NCI-H1930 (cell line): ENCODE results near the gene SUFU.
"Not testable (repeated sequence)": the region's sequence is repeated elsewhere in the genome, so short reads cannot be mapped to it uniquely, and the experiment has no call there.

Experiments
- DNase-seq, 2 experiments: peaks; one replicate each; lab custom pipeline; 2025; lab: John Stamatoyannopoulos, UW

The SUFU gene

DNA sequence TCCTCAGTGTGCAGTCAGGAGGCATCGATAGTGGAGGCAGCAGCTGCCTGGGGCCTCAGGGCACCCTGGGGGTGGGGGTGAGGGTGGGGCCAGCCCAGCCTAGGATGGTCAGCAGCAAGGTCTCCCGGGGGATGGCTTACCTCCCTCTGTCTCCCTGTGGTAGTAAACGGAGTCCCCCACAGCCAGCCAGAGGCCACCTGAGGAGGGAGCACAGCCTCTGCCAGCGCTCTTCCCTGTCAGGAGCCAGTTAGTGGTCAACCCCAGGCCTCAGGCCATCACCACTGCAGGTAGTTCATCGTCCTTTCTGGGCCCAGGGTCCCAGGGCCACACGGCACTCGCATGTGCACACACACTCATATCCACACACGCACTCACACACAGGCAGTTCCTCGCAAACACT, 23.4 kb upstream of the SUFU start:
- DNase-seq = no peak

DNA sequence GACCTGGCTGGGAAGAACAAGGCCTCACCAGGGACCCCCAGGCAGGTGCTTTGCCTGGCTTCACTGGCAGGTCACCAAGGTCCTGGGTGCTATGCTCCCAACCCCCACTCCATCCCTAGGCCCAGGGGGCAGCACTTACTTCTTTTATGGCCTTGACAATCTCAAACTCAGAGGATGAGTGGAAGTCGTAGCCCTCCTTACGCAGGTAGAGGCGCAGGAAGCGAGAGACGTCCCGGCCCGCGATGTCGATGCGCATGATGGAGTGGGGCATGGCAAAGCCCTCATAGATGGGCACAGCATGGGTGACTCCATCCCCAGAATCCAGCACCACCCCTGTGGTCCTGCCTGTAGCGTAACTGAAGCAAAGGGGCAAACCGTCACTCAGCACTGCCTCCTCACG, 19.8 kb upstream of the SUFU start:
- DNase-seq = no peak

DNA sequence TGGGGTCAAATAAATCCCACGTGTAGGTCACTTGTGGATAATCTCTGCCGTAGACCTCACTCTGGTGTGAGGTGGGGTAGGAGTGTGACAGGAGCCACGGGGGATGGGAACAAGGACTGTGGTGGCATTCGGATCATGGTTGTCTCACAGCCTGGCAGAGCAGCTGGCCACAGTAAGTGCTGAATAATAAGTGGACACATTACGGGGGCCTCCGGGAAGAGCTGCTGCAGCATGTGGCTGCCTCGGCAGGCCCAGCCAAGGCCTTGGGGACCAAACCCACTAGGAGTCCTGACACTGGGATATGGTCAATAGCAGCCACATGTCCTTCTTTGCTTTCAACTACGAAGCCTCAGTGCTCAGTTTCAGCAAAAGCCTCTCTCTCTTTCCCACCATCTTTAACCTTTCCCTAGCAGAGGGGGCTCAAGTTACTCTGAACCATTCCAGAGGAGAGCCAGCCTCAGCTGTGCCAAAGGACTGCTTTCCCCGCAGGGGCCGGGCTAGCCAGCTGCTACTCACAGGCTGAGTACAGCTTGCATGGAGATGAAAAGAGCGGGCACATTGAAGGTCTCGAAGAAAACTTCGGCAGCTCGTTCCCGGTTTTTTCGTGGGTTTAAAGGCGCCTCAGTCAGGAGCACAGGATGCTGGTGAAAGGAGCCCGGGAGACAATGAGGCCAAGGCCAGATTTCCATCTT, 18.5 kb upstream of the SUFU start:
- no peak for DNase-seq

DNA sequence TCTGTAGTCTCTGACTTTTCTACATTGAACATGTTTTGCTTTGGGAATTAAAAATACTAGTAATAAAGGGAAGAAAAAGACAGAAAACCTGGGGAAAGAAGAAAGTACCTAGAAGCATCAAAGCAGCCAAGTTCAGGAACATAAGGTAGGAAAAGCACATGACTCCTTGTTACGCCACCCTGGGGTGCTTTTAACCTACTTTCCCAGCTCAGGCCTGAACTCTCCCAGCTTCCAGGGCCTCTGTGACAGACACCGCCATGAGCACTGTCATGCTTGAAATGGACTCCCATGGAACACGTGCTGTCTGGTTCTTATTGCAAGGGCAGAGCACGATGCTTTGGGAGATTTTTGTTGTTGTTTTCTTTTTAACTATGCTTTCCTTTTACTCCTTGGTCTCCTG, 12.6 kb upstream of the SUFU start:
- DNase-seq = no peak

DNA sequence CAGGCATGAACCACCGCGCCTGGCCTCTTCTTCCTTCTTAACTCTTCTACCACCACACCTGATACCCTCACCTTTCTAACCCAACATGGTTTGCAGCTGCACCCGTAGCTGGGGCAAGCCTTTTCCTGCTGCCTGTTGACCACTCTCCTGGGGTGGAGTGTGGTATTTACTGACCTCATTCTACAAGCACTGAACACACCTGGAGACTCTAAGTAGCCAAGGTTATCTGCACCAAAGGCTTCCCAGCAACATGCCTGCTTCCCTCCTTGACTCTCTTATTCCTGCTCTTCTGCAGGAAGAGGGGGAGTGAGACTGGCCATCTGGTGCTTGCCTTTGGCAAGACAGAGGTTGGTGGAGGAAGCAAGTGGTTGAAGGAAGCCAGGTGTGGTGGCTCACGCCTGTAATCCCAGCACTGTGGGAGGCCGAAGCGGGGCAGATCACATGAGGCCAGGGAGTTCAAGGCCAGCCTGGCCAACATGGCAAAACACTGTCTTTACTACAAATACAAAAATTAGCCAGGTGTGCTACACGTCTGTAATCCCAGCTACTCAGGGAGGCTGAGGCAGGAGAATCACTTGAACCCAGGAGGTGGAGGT, 11.3 kb upstream of the SUFU start:
- DNase-seq = no peak

DNA sequence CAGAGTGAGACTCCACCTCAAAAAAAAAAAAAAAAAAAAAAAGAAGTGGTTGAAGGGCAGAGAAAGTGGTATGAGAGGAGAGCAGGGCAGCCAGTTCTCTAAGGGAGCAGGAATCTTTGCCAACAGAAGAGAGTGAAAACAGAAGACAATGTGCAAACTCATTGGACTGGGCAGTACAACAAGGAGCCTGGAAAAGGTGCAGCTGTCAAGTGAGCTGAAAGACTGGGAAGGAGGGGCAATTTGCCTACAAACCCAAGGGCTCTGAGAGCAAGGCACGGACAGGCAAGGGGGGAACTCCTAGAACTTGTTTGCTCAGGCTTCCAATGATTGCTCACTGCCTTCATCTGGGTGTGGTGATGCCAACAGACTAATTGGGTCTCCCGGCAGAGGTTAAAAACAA, 10.8 kb upstream of the SUFU start:
- DNase-seq = no peak

DNA sequence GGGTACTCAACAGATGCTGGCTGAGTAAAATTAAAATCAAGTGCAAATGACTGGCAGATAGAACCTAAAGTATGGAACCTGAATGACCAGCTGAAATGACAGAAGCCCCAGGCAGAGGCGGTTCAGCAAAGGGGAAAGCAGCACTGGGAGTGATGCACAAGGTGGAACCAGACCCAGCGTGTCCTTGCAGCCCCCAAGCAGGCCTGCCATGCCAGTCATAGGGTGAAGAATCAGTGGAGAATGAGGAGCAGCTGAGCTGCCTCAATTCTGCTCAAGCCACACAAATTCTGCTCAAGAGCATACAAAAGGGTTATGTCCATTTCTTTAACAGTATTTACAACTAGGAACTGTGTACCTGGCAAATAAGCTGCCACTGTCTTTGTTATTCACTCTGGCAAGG, 10.0 kb upstream of the SUFU start:
- DNase-seq = no peak

DNA sequence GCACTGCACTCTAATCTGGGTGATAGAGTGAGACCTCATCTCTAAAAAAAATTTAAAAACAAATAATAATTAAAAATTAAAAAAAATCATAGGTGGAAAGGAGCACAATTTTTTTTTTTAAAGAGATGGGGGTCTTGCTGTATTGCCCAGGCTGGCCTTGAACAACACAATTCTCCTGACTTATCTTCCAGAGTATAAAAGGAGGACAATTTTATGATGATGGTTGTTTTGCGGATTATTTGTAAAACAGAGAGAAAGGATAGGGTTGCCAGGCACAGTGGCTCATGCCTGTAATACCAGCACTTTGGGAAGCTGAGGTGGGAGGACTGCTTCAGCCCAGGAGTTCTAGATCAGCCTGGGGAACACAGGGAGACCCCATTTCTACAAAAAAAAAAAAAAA, 6.2 kb upstream of the SUFU start:
- DNase-seq = no peak

DNA sequence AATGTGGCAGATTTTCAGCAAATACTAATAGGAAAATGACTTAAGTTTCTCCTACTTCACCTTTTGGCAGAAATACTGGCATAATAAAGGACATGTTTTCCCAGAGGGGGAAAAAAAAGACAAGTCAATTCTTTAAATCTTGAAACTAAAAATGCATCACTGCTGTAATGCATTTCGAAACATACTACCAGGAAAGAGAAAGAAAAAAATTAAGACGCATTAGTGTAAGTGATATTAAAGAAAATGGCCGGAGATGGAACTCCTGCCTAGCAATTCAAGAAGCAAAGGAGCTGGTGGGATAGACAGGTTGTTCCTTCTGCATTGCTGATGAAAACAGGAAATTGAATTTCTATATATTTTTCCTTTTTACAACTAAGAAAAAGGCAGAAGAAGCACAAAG, 4.4 kb upstream of the SUFU start:
- DNase-seq = no peak

DNA sequence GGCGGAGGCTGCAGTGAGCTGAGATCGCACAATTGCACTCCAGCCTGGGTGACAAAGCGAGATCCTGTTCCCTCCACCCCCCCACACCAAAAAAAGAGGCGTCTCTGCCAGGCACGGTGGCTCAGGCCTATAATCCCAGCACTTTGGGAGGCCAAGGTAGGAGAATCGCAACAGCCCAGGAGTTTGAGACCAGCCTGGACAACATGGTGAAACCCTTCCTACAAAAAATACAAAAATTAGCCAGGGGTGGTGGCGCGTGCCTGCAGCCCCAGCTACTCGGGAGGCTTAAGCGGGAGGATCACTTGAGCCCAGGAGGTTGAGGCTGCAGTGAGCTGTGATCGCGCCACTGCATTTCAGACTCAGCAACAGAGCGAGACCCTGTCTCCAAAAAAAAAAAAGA, 3.1 kb upstream of the SUFU start:
- DNase-seq = not testable (repeated sequence)

DNA sequence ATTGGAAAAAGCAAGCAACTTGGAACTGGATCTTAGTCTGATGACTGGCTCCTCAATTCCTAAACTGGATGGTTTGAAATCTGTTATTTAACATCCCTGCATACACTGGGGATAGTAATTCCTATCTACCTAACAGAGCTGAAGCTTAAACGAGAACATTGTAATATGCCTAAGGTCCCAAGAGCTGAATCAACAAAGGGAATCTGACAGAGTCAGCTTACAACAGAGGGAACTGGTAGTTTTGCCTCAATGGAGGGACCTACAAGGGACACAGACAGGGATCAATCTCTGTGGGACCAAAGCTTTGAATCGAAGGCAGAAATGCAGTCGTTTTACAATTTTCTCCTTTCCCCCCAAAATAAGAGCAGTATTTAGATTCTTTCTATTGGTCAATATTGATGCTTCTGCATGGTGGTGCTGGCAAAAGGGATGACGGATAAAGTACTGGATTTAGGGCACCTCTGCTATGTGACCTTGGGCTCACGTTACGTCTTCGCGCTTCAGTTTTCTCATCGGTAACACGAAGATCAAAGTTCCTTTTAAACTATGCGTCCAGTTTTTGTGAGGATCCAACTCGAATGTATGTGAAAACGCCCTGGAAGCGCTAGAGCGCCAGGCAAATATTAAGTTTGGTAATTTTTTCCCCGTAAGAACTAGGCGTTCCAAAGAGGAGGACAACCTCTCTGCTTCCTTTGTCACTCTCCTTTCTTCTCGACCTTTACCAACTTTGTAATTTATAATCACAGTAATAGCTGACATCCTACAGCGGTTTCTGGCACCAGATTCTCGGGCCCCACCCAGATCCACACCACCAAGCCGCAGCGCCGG, 2.4 kb upstream of the SUFU start:
- no peak for DNase-seq

DNA sequence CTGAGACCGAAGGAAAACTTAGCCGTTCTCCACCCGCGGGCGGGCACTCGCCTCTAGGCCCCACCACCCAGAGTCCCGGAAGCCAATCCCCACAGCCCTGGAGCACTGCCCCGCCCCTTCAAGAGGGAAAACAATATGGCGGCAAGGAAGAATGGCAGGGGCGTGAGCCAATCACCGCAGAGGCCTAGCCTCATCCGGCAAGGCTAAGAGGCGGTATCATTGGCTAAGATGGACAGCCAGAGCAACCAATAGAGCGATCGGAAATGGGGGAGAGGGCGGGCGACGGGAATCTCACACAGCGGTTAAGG, 1.8 kb upstream of the SUFU start:
- DNase-seq = peak; percentile 91 to 92

DNA sequence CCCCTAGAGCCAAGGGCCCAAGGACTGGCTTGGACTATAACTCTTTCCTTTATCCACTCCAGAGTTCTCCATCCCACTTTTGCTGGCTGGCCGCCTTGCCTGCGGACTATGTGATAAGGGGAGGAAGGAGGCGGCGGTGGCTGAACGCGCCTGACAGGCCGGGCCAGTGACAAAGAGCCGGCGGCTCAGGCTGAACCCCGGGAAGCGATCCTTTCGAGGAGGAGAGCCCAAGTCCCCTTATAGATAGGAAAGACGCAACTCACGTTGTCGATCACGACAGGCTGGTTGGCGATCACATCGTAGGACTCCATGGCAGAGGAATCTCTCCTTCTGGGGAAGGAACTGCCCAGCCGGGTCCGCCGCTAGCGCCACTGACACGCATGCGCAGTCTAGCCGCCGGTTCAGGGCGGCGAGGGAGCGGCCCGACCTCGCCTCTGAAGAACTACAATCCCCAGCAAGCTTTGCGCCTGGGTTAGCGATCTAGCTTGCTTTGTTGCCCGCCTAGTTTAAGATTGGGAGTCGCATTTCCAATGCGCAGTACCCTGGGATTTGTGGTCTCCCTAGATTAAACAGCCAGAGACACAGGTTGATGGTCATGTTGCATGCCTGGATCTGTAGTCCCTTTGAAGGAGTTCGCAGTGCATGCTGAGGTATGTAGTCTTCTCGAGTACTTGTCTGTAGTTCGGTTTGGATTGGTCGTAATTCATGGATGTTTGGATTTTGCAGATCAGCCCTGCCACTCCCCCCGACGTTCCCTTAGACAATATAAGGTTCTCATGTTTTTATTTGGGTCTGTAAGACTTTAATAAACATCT, 1.2 kb upstream of the SUFU start, which contains the start of gene ACTR1A:
Gene ACTR1A (minus strand): TSS at position 376 of the 815 bp plus-strand sequence. CDS start 65 bp downstream, at position 311.
- peak; percentile 94 to 96 for DNase-seq

DNA sequence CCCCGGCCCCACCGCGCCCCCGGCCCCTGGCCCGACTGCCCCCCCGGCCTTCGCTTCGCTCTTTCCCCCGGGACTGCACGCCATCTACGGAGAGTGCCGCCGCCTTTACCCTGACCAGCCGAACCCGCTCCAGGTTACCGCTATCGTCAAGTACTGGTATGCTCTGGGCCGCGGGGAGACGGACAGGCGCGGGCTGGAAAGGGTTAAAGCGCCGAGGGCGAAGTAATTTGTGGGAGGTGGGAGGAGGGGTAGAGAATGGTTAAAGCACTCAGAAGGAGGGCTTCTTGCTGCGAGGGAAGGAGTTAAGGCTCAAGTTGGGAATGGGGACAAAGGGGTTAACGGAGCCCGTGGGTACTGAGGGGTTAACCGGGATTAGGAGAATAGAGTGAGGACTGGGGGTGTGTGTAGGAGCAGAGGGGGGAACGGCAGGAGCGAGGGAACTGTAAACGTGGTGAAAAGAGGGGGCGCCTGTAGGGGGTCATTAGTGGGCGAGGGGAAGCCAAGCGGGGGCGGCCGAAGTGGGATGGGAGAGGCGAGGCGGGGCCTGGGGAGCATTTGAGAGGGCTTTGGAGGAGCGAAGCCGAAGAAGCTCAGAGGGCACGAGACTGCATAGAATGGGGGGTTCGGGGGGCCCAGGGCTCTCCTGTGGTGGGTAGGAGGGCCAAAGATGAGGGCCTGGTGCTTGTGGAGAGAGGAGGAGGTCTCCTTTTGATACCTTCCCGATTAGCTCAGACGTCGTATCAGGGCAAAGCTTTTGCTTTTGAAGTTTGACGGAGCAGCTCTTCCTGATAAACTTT, 605 bp downstream of the SUFU start:
- no peak for DNase-seq

DNA sequence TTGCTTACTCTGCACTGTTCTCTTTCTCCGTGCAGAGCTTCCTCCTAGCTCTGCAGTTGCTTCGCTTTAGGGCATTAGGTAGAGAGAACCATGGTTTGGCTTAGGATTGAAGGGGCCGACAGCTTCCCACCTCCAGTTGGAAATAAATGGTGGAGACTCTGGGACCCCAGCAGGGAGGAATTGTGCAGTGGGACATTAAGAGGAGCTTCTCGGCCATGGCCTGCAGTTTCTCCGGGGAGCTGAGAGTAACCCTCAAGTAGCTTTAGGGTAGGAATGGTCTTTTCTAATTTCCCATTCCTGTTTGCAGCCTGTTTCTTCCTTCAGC, 1.2 kb downstream of the SUFU start:
- no peak for DNase-seq

DNA sequence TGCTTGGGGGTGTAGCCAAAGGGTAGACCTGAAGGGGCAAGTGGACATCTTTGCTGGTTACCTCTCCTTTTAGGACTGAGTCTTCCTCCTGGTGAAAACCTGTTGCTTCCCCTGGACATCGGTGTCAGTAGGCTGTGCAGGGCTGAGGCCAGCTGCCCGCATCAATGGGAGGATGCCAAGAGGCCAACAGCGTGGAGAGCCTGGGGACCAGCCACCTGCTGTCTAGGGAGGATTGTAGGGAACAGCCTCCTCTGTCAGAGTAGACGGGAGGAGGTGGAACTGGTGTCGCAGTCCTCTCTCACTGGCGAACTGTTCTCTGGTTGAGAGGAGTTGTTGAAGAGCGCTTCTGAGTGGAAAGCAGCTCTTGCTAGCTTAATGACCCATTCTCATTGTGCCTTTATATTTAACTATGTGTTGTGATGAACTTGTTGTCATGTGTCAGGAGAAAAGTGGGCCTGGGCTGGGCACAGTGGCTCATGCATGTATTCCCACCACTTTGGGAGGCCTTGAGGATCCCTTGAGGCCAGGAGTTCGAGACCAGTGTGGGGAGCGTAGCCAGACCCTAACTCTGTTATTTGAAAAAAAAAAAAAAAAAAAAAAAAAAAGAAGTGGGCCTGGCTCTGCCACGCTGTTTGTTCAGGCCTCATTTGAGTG, 1.8 kb downstream of the SUFU start:
- no peak for DNase-seq

DNA sequence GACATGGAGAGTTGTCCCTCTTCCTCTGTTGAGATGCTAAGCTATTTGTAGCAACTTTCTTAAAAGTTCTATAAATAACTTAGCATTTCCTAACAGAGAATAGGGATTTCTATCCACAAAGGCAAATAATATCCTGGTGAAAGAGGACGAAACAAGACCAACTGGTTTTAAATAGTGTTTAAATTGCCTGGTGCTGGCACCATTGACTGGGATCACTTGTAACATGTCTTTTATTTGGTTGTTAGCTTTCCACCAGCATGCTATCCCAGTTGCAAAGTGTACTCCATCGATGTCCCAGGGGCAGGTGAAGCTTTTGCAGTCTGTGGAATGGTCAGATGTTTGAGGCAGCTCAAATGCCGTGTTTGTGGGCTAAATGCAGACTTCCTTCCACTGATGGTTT, 3.7 kb downstream of the SUFU start:
- no peak for DNase-seq

DNA sequence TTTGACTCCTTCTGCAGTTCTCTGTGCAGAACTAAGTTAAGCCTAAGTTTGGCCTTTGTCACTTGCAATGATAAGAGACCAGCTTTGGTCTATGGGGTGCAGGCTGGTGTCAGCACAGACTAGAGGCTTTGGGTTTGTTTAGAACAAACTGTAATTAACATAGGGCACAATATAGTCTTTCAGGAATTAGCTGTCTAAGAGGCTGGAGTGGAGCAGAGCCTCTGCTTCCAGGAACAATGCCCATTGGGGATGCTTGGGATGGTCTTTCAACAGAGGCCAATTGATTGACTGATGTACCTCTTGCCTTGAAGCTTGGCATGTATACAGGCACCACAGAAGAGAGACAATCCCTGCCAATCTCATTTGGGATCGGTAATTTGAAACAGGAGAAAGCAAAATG, 4.7 kb downstream of the SUFU start:
- DNase-seq = no peak

DNA sequence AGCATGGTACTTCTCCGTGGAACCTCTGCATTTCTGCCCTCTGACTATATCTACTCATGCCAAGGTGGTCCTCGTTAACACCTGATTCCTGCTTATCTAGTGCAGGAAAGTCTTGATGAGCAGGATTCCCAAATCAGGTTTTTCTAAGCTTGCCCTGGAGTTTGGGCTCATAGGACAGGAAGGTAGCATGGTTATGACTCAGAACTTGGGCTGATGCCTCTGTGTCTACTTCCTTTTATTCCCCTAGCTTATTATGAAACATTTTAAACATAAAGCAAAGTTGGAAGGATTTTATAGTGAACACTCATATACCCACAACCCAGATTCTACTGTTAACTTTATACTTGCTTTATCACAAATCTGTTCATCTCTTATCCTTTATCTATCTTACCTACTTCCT, 5.6 kb downstream of the SUFU start:
- no peak for DNase-seq

DNA sequence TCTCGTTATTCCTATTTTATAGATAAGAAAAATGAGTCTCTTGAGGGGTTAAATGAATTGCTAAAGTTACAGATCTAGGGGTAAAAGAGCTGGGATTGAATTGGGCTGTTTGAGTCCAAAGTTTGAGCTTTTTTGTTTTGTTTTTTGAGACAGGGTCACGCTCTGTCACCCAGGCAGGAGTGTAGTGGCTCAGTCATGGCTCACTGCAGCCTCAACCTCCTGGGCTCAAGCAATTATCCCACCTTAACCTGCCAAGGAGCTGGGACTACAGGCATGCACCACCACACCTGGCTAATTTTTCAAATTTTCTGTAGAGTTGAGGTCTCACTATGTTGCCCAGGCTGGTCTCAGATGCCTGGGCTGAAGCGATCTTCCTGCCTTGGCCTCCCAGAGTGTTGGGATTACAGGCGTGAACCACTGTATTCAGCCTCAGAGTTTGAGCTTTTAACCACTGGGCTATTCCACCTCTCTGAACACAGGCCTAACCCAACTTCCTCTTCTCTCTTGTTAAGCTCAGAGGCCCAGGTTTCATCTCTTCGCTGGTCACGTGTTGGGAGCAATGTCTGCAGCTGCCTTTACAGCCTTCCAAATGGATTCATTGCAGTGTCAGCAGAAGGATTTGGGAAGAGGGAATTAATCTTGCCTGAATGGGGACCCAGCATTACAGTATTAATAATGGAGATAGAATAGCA, 8.0 kb downstream of the SUFU start:
- no peak for DNase-seq
